ENCODE results near the gene MMD2.

- no peak for TF ChIP-seq CTCF (IDR thresholded peaks at IDR 0.05)
- no peak for TF ChIP-seq CBFB (CRISPR knock-in tag; IDR thresholded peaks at IDR 0.05; ENCODE audit: low read depth)
- TF ChIP-seq NFYB (CRISPR knock-in tag; conservative IDR thresholded peaks at IDR 0.05; ENCODE audit: low read depth) = no peak
These were observed 78.8 kb downstream of the MMD2 start for GRCh38 chr7:4880218-4880617.

All from WTC11 (cell line).